Measurements from ENCODE around the gene SPAG7.

SPAG7 gene

GRCh38 chr17:4974115-4974670, 6.6 kb upstream of the SPAG7 start:
- DNase-seq, result no peak

- DNase-seq, result no peak
Observed at GRCh38 chr17:4973256-4974114, 5.9 kb upstream of the SPAG7 start.

- DNase-seq, result no peak
Observed at GRCh38 chr17:4972752-4973151, 5.1 kb upstream of the SPAG7 start.

- DNase-seq, result no peak
Observed at GRCh38 chr17:4972322-4972721, 4.7 kb upstream of the SPAG7 start.

GRCh38 chr17:4971826-4972225, 4.2 kb upstream of the SPAG7 start:
- DNase-seq, result no peak

GRCh38 chr17:4970273-4970672, 2.7 kb upstream of the SPAG7 start:
- no peak for DNase-seq

- no peak for DNase-seq
Observed at GRCh38 chr17:4969551-4970173, 2.0 kb upstream of the SPAG7 start.

- no peak for DNase-seq
Observed at GRCh38 chr17:4969047-4969550, 1.5 kb upstream of the SPAG7 start.

GRCh38 chr17:4968486-4969046, 949 bp upstream of the SPAG7 start:
- DNase-seq, result no peak

- DNase-seq, result peak; percentile 96 to 99
Observed at GRCh38 chr17:4966844-4967538, 626 bp downstream of the SPAG7 start.

- DNase-seq, result no peak
Observed at GRCh38 chr17:4965311-4965986, 2.2 kb downstream of the SPAG7 start.

- DNase-seq, result no peak
Observed at GRCh38 chr17:4960279-4960922, 7.2 kb downstream of the SPAG7 start.

- no peak for DNase-seq
Observed at GRCh38 chr17:4959261-4959965, 8.2 kb downstream of the SPAG7 start.

- DNase-seq, result no peak
Observed at GRCh38 chr17:4958102-4958501, 9.5 kb downstream of the SPAG7 start.

GRCh38 chr17:4956493-4957061, 11.0 kb downstream of the SPAG7 start:
- no peak for DNase-seq

GRCh38 chr17:4955091-4955490, 12.5 kb downstream of the SPAG7 start:
- DNase-seq, result no peak

- no peak for DNase-seq
Observed at GRCh38 chr17:4953451-4953961, 14.1 kb downstream of the SPAG7 start.

GRCh38 chr17:4951486-4951885, 16.1 kb downstream of the SPAG7 start:
- no peak for DNase-seq

- DNase-seq, result peak; percentile 61 to 80
Observed at GRCh38 chr17:4950746-4951204, 16.8 kb downstream of the SPAG7 start, which contains the start of gene ENO3. TSS of gene ENO3 (plus strand) at chr17:4951119. CDS start at chr17:4951830, 711 bp downstream.

GRCh38 chr17:4950075-4950745, 17.4 kb downstream of the SPAG7 start:
- peak in 1 of 2 experiments; percentile 36 for DNase-seq

All from NCI-H524 (cell line).